K562 (cell line): ENCODE data around the gene MEAF6. TPM values are rescaled to one million over a fixed set of nuclear protein-coding genes. Genes with fewer than 3 reads are reported as not detected.
A peak's percentile ranks its signal among the peaks of the same experiment; 100 is the strongest.

Experiments used
- BRD9 ChIP-seq: fragments of 450-650 bp; IDR thresholded peaks from 2 replicates; pipeline ENCODE4 v1.6.1; 2018; ENCODE audit warnings: low read depth; ENCODE audit not compliant: partially characterized antibody
- HSF4 ChIP-seq: fragments of 250-450 bp; sonication (Bioruptor Pico); IDR thresholded peaks from 2 replicates; pipeline ENCODE4 v2.1.2; 2022; ENCODE audit warnings: mild to moderate bottlenecking, moderate library complexity, borderline replicate concordance
- MTA2 ChIP-seq: fragments of 450-650 bp; IDR thresholded peaks from 2 replicates; pipeline ENCODE4 v1.6.1; 2016; ENCODE audit warnings: low read depth
- MTF1 ChIP-seq: fragments of 250-450 bp; sonication (Bioruptor Pico); IDR thresholded peaks from 2 replicates; pipeline ENCODE4 v1.9.0; 2021; ENCODE audit warnings: moderate library complexity, mild to moderate bottlenecking, inconsistent platforms, borderline replicate concordance
- PHB2 ChIP-seq: fragments of 450-650 bp; IDR thresholded peaks from 2 replicates; pipeline ENCODE4 v1.6.1; 2017; ENCODE audit warnings: low read depth
- RBM17 ChIP-seq: fragments of 200-400 bp; formaldehyde crosslinking; IDR thresholded peaks from 2 replicates; pipeline ENCODE4 v1.6.1; 2017; ENCODE audit warnings: low read depth, mild to moderate bottlenecking, low read length, borderline replicate concordance
- SMAD2 ChIP-seq: fragments of 150-350 bp; IDR thresholded peaks from 2 replicates; pipeline ENCODE4 v1.6.1; 2014; ENCODE audit warnings: low read depth, mild to moderate bottlenecking, low read length
- SMAD3 ChIP-seq: fragments of 450-650 bp; formaldehyde crosslinking; conservative IDR thresholded peaks from 2 replicates; pipeline ENCODE4 v1.4.0; 2020; ENCODE audit warnings: mild to moderate bottlenecking
- SREBF2 ChIP-seq: sonication (generic); formaldehyde crosslinking; IDR thresholded peaks from 2 replicates; pipeline ENCODE4 v1.4.0; 2020; ENCODE audit warnings: mild to moderate bottlenecking, missing genetic modification reagents
- TBL1XR1 ChIP-seq, 2 experiments: IDR thresholded peaks; 2 replicates each; pipeline ENCODE4 v1.6.1; 2012; ENCODE audit warnings: improper control_type of control experiment in 2 of 2, low read length in 2 of 2, mild to moderate bottlenecking in 1 of 2
- TCF7L2 ChIP-seq: fragments of 150-350 bp; IDR thresholded peaks from 2 replicates; pipeline ENCODE4 v1.6.1; 2016; ENCODE audit warnings: low read depth, mild to moderate bottlenecking, low read length, moderate library complexity
- ZC3H8 ChIP-seq: fragments of 450-650 bp; IDR thresholded peaks from 2 replicates; pipeline ENCODE4 v1.6.1; 2017
- ZNF212 ChIP-seq: fragments of 450-650 bp; formaldehyde crosslinking; IDR thresholded peaks from 2 replicates; pipeline ENCODE4 v1.4.0; 2020; ENCODE audit warnings: mild to moderate bottlenecking
- ZNF311 ChIP-seq: fragments of 250-450 bp; sonication (Bioruptor Pico); IDR thresholded peaks from 2 replicates; pipeline ENCODE4 v1.4.0; 2020; ENCODE audit warnings: mild to moderate bottlenecking, moderate library complexity
- ZNF408 ChIP-seq: fragments of 250-450 bp; sonication (Bioruptor Pico); IDR thresholded peaks from 2 replicates; pipeline ENCODE4 v1.4.0; 2020; ENCODE audit warnings: low read depth, mild to moderate bottlenecking, moderate library complexity
- ZNF507 ChIP-seq: conservative IDR thresholded peaks from 2 replicates; pipeline ENCODE4 v1.6.1; 2017; ENCODE audit warnings: missing genetic modification characterization, missing compliant biosample characterization
- ZNF583 ChIP-seq: fragments of 250-450 bp; sonication (Bioruptor Pico); IDR thresholded peaks from 2 replicates; pipeline ENCODE4 v1.4.0; 2020
- ZNF780A ChIP-seq: fragments of 250-450 bp; sonication (Bioruptor Pico); IDR thresholded peaks from 2 replicates; pipeline ENCODE4 v1.5.0; 2021; ENCODE audit warnings: mild to moderate bottlenecking
- polyA plus RNA-seq, 8 experiments: library from polyadenylated mRNA; depleted of rRNA in 4 of 8; stranded (reverse) in 5 of 8; unstranded in 3 of 8; fragments of >200 nt; fragmentation: Nextera tagmentation in 2 of 8; fragmentation: Illumina TruSeq in 1 of 8; extraction: Ambion mirVana in 2 of 8; extraction: Trizol in 1 of 8; gene quantifications; 2 replicates each; pipeline versions ENCODE4 v1.2.1 to v1.2.3, GENCODE V29; 2011 to 2014; ENCODE audit warnings: inconsistent platforms in 1 of 8, missing spikeins in 1 of 8
- total RNA-seq, 7 experiments: library from RNA; depleted of rRNA in 6 of 7; stranded (reverse); fragments of >200 nt in 6 of 7; fragmentation: Illumina TruSeq in 2 of 7; extraction: Trizol in 2 of 7; gene quantifications; 2 replicates each; pipeline versions ENCODE4 v1.2.1 to v1.2.3, GENCODE V29; 2011 to 2021; ENCODE audit warnings: low replicate concordance in 1 of 7
- TF ChIP-seq, protein P1 (sequence below): fragments of 200-400 bp; formaldehyde crosslinking; IDR thresholded peaks from 2 replicates; pipeline ENCODE4 v1.6.1; 2017; ENCODE audit warnings: mild to moderate bottlenecking, low read depth, low read length, moderate library complexity
- TF ChIP-seq, protein P2 (sequence below), 2 experiments: fragments of 450-650 bp in 1 of 2; IDR thresholded peaks; 2 replicates each; pipeline ENCODE4 v1.6.1; 2011 to 2017; ENCODE audit warnings: low read depth in 2 of 2, antibody characterized with exemption in 1 of 2, borderline replicate concordance in 1 of 2, low read length in 1 of 2, mild to moderate bottlenecking in 1 of 2, mixed read lengths in 1 of 2; ENCODE audit not compliant: control insufficient read depth in 1 of 2
- TF ChIP-seq, protein P3 (sequence below): sonication (generic); formaldehyde crosslinking; IDR thresholded peaks from 2 replicates; pipeline ENCODE4 v1.8.0; 2022; ENCODE audit warnings: mild to moderate bottlenecking, missing genetic modification reagents
- TF ChIP-seq, protein P4 (sequence below): fragments of 250-450 bp; sonication (Bioruptor Pico); IDR thresholded peaks from 2 replicates; pipeline ENCODE4 v1.8.0; 2021; ENCODE audit warnings: borderline replicate concordance, mild to moderate bottlenecking, moderate library complexity; ENCODE audit not compliant: poor library complexity, severe bottlenecking

The MEAF6 gene
- total and polyA plus RNA-seq, 9 of the 15 experiments (the other 6 are each of a cell fraction or from before 2014, with no cell fraction given): 55.0 to 151 (median 92.3) TPM

DNA sequence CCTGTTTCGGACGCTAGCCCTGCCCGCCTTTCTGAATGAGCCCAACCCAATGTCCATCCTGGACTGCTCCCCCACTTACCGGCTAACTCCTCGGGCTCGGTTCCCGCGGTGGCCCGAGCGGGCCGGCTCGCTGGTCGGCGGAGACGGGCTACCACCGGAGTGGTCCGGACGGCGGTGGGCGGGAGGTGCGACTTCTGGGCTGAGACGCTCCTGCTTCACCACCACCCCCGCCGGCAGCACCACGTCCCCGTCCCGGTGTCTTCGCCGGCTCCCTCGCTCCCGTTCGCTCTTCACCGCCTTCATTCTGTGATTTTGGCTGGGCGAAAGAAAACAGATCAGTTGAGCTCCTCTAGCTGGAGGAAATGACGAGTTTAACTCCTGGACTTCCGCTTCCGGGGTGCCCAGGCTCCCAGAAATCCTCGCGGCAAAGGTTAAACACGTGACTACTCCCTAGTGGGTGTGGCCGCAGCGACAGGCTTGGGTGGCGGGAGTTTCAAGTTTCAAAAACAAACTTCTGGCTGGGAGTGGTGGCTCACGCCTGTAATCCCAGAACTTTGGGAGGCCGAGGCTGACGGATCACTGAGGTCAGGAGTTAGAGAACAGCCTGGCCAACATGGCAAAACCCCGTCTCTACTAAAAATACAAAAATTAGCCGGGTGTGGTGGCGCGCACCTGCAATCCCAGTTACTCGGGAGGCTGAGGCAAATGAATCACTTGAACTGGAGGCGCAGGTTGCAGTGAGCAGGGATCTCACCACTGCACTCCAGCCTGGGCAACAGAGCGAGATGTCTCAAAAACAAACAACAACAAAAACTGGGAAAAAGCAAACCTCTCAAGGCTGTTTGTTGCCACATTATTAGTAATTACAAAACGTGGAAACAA, 39.6 kb upstream of the MEAF6 start, which contains the start of gene SNIP1 (continued):
- TF ChIP-seq TCF7L2 (peak; percentile 58; the same call in 1 of the 2 replicates), ZNF583 (CRISPR knock-in tag) (no peak), TBL1XR1 (IDR thresholded peaks at IDR 0.05; ENCODE audit: low read length in 2 of 2) (peak in 1 of 2 experiments; percentile 63; a peak in 2 of 4 replicates), ZNF408 (CRISPR knock-in tag) (no peak), ZNF507 (tag) (no peak), ZNF311 (CRISPR knock-in tag) (no peak), SMAD2 (no peak), MTF1 (CRISPR knock-in tag) (no peak), PHB2 (no peak), MTA2 (peak; percentile 61), SREBF2 (no peak), ZNF780A (no peak), HSF4 (no peak), ZC3H8 (peak; percentile 64; the same call in 1 of the 2 replicates), SMAD3 (CRISPR knock-in tag) (0 out of 2 replicates have a peak, but pooled peaks have one; percentile 4), RBM17 (no peak), BRD9 (peak; percentile 55), ZNF212 (CRISPR knock-in tag) (peak; percentile 42; the same call in 1 of the 2 replicates)
- TF ChIP-seq, protein P1, sequence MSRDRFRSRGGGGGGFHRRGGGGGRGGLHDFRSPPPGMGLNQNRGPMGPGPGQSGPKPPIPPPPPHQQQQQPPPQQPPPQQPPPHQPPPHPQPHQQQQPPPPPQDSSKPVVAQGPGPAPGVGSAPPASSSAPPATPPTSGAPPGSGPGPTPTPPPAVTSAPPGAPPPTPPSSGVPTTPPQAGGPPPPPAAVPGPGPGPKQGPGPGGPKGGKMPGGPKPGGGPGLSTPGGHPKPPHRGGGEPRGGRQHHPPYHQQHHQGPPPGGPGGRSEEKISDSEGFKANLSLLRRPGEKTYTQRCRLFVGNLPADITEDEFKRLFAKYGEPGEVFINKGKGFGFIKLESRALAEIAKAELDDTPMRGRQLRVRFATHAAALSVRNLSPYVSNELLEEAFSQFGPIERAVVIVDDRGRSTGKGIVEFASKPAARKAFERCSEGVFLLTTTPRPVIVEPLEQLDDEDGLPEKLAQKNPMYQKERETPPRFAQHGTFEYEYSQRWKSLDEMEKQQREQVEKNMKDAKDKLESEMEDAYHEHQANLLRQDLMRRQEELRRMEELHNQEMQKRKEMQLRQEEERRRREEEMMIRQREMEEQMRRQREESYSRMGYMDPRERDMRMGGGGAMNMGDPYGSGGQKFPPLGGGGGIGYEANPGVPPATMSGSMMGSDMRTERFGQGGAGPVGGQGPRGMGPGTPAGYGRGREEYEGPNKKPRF: no peak
- TF ChIP-seq, protein P2, sequence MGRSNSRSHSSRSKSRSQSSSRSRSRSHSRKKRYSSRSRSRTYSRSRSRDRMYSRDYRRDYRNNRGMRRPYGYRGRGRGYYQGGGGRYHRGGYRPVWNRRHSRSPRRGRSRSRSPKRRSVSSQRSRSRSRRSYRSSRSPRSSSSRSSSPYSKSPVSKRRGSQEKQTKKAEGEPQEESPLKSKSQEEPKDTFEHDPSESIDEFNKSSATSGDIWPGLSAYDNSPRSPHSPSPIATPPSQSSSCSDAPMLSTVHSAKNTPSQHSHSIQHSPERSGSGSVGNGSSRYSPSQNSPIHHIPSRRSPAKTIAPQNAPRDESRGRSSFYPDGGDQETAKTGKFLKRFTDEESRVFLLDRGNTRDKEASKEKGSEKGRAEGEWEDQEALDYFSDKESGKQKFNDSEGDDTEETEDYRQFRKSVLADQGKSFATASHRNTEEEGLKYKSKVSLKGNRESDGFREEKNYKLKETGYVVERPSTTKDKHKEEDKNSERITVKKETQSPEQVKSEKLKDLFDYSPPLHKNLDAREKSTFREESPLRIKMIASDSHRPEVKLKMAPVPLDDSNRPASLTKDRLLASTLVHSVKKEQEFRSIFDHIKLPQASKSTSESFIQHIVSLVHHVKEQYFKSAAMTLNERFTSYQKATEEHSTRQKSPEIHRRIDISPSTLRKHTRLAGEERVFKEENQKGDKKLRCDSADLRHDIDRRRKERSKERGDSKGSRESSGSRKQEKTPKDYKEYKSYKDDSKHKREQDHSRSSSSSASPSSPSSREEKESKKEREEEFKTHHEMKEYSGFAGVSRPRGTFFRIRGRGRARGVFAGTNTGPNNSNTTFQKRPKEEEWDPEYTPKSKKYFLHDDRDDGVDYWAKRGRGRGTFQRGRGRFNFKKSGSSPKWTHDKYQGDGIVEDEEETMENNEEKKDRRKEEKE (IDR thresholded peaks at IDR 0.05; ENCODE audit: borderline replicate concordance in 1 of 2, control insufficient read depth in 1 of 2, low read depth in 2 of 2, low read length in 1 of 2): no peak; a peak in 1 of 4 replicates
- TF ChIP-seq, protein P3, sequence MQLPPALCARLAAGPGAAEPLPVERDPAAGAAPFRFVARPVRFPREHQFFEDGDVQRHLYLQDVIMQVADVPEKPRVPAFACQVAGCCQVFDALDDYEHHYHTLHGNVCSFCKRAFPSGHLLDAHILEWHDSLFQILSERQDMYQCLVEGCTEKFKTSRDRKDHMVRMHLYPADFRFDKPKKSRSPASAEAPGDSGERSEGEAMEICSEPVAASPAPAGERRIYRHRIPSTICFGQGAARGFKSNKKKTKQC (CRISPR knock-in tag): peak; percentile 78
- TF ChIP-seq, protein P4, sequence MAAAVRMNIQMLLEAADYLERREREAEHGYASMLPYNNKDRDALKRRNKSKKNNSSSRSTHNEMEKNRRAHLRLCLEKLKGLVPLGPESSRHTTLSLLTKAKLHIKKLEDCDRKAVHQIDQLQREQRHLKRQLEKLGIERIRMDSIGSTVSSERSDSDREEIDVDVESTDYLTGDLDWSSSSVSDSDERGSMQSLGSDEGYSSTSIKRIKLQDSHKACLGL: no peak
